PC-3 (cell line): ENCODE results near the gene HNRNPA2B1. TPM values are rescaled to one million over a fixed set of nuclear protein-coding genes. Genes with fewer than 3 reads are reported as not detected.
"Not testable (repeated sequence)": the region's sequence is repeated elsewhere in the genome, so short reads cannot be mapped to it uniquely, and the experiment has no call there.

ENCODE experiments used
- ATAC-seq: fragments of 200-7000 bp; cut with Tn5 transposase; 2 replicates; pipeline ENCODE4 v1.9.1; 2020; ENCODE audit warnings: mild to moderate bottlenecking, moderate library complexity
- BruUV-seq: library from RNA; stranded (reverse); fragments of 400-500 nt; replicated peaks from 2 replicates; lab custom pipeline; 2021; lab: Mats Ljungman, UMichigan
- CTCF ChIA-PET: fragments of 300-600 bp; sonication (Branson Sonifier 250); formaldehyde crosslinking; loops from one replicate; lab custom pipeline; 2022; ENCODE audit warnings: antibody characterized with exemption; lab: Charles Lee
- POLR2A ChIA-PET: fragments of 300-600 bp; sonication (Branson Sonifier 250); formaldehyde crosslinking; loops from one replicate; lab custom pipeline; 2022; ENCODE audit warnings: antibody characterized with exemption; ENCODE audit not compliant: unreplicated experiment; lab: Charles Lee
- DNase-seq: peaks from one replicate; pipeline ENCODE4 v3.0.0-alpha.2; 2015
- H2AFZ ChIP-seq: fragments of 300-600 bp; sonication (generic); 2 replicates; pipeline ENCODE4 v1.6.0; 2016; ENCODE audit warnings: antibody characterized with exemption, low read length
- H3F3A ChIP-seq: fragments of 300-600 bp; sonication (generic); one replicate; pipeline ENCODE4 v1.6.0; 2017; ENCODE audit warnings: antibody characterized with exemption, low read length, control low read depth, mild to moderate bottlenecking; ENCODE audit not compliant: unreplicated experiment
- H3K27ac ChIP-seq: fragments of 300-600 bp; sonication (generic); 2 replicates; pipeline ENCODE4 v1.5.1; 2016; ENCODE audit warnings: mild to moderate bottlenecking, low read length
- H3K27me3 ChIP-seq: fragments of 300-600 bp; sonication (generic); 2 replicates; pipeline ENCODE4 v1.6.1; 2016; ENCODE audit warnings: low read length, mixed read lengths
- H3K36me3 ChIP-seq: fragments of 300-600 bp; sonication (generic); 2 replicates; pipeline ENCODE4 v1.6.1; 2016; ENCODE audit warnings: low read depth, mixed run types, low read length, mixed read lengths
- H3K4me1 ChIP-seq: fragments of 300-600 bp; sonication (generic); 2 replicates; pipeline ENCODE4 v1.5.1; 2016; ENCODE audit warnings: low read length; ENCODE audit not compliant: insufficient read depth
- H3K4me2 ChIP-seq: fragments of 300-600 bp; sonication (generic); 2 replicates; pipeline ENCODE4 v1.6.0; 2016; ENCODE audit warnings: low read length
- H3K4me3 ChIP-seq: fragments of 300-600 bp; sonication (generic); 2 replicates; pipeline ENCODE4 v1.5.1; 2016; ENCODE audit warnings: mild to moderate bottlenecking, low read length, mixed read lengths
- H3K79me2 ChIP-seq: fragments of 300-600 bp; sonication (generic); 2 replicates; pipeline ENCODE4 v1.6.1; 2017; ENCODE audit warnings: low read length, mixed read lengths
- H3K9ac ChIP-seq: fragments of 300-600 bp; sonication (generic); 2 replicates; pipeline ENCODE4 v1.6.0; 2016; ENCODE audit warnings: mild to moderate bottlenecking, low read length
- H3K9me2 ChIP-seq: fragments of 300-600 bp; sonication (generic); replicated peaks from 2 replicates; pipeline ENCODE4 v1.6.1; 2016; ENCODE audit warnings: mixed run types, low read length, mixed read lengths
- H3K9me3 ChIP-seq: fragments of 300-600 bp; sonication (generic); 2 replicates; pipeline ENCODE4 v1.6.1; 2016; ENCODE audit warnings: low read length, mixed read lengths
- H4K20me1 ChIP-seq: fragments of 300-600 bp; sonication (generic); 2 replicates; pipeline ENCODE4 v1.6.1; 2016; ENCODE audit warnings: low read length, mixed read lengths
- EZH2 ChIP-seq: fragments of 300-600 bp; sonication (generic); IDR thresholded peaks from one replicate; pipeline ENCODE4 v1.6.1; 2017; ENCODE audit warnings: antibody characterized with exemption, mild to moderate bottlenecking, low read length; ENCODE audit not compliant: unreplicated experiment
- EZH2phosphoT487 ChIP-seq: fragments of 300-600 bp; sonication (generic); IDR thresholded peaks from 2 replicates; pipeline ENCODE4 v1.6.1; 2018; ENCODE audit warnings: mild to moderate bottlenecking, antibody characterized with exemption, low read length, borderline replicate concordance
- intact Hi-C: fragments of 100-400 bp; cut with micrococcal nuclease; formaldehyde crosslinking; loops from 2 replicates; pipeline ENCODE4 v1.9.0; 2023
- total RNA-seq: library from RNA; depleted of rRNA; stranded (reverse); fragments of >200 nt; gene quantifications from 2 replicates; pipeline ENCODE4 v1.2.3, GENCODE V29; 2014
- TF ChIP-seq, protein P1 (sequence below): fragments of 300-600 bp; sonication (generic); conservative IDR thresholded peaks from 2 replicates; pipeline ENCODE4 v1.5.1; 2017; ENCODE audit warnings: antibody characterized with exemption, low read depth, mild to moderate bottlenecking, low read length

The HNRNPA2B1 gene
- total RNA-seq, 1 experiment from 2014 or later: 304 TPM

DNA sequence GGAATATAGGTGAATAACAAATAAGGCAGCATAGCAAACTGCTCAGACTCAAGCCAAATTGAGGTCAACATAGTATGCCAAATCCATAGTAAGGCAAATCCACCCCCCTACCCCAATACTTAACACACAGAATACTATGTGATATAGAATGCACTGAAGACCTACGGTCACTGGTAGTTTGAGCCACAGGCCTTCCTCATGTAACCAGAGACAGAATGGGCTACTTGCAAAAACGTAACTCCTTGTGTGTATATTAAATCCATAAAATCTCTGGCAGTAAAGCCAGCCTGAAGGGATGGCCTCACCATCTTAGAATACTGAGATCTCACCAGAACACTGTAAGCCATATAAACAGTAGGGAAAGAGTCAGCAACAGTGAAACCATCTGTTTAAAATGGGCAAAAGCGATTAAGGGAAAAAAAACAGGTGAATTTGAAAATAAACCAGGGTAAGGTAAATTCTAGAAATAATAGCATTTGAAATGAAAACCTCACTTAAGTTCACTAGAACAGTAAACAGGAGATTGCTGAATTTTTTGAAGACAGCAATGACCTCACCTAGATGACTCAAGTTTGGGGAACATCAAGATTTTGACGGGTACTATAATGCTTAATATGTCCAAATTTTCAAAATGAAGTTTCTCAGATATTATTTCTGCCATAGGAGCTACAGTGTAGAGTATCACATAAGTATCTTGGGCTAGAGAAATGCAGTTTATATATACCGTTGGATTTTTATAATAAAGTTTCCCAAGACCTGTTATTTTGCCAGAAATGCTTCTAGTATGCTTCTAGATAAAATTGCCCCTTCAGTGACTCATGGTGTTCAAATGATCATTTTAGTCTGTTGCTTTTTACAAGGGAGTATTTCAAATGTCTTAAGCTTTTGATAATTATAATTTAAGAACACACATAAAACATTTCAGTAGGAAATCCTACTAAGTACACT, 13.9 kb downstream of the HNRNPA2B1 start:
- H3K9me3 ChIP-seq: no peaks in the 10 kb centered on the region
- CTCF ChIA-PET: no interaction called here
- ATAC-seq: peak; percentile 19
- no peak overlapping the region for H2AFZ ChIP-seq
- H3K4me2 ChIP-seq: no peak overlapping the region
- peak; percentile 35 for DNase-seq
- H4K20me1 ChIP-seq: peaks cover 48% of the 10 kb centered on the region
- 0 out of 2 replicates have a peak, but pooled peaks cover 8% of the 10 kb centered on the region for H3K79me2 ChIP-seq
- intact Hi-C loops: loop anchor here (5.0 kb wide), 1 partner anchor 294 kb away; no protein-coding TSS in a partner anchor
- H3K36me3 ChIP-seq: peaks cover 33% of the 10 kb centered on the region
- POLR2A ChIA-PET: no interaction called here
- no peak overlapping the region for H3K27ac ChIP-seq
- no peaks in the 10 kb centered on the region for H3K9me2 ChIP-seq
- peaks cover 48% of the 10 kb centered on the region for H3F3A ChIP-seq
- H3K9ac ChIP-seq: no peak overlapping the region
- H3K27me3 ChIP-seq: no peaks in the 10 kb centered on the region
- no peak for TF ChIP-seq EZH2
- BruUV-seq: no TSS peak
- no peaks in the 10 kb centered on the region for H3K4me1 ChIP-seq
- H3K4me3 ChIP-seq: no peak overlapping the region

DNA sequence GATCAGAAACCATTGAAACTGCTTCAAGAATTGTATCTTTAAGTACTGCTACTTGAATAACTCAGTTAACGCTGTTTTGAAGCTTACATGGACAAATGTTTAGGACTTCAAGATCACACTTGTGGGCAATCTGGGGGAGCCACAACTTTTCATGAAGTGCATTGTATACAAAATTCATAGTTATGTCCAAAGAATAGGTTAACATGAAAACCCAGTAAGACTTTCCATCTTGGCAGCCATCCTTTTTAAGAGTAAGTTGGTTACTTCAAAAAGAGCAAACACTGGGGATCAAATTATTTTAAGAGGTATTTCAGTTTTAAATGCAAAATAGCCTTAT, 14.7 kb downstream of the HNRNPA2B1 start:
- peaks cover 25% of the 10 kb centered on the region for H3K36me3 ChIP-seq
- H3K4me2 ChIP-seq: no peak overlapping the region
- intact Hi-C loops: loop anchor here (5.0 kb wide), 1 partner anchor 294 kb away; no protein-coding TSS in a partner anchor
- H3K27me3 ChIP-seq: no peaks in the 10 kb centered on the region
- 0 out of 2 replicates have a peak, but pooled peaks cover under 1% of the 10 kb centered on the region for H3K79me2 ChIP-seq
- H3K9ac ChIP-seq: no peak overlapping the region
- no peak for ATAC-seq
- no peak for DNase-seq
- H3K4me3 ChIP-seq: no peak overlapping the region
- H3F3A ChIP-seq: peaks cover 39% of the 10 kb centered on the region
- POLR2A ChIA-PET: no interaction called here
- no TSS peak for BruUV-seq
- TF ChIP-seq EZH2phosphoT487 (no peak), EZH2 (no peak)
- TF ChIP-seq, protein P1, sequence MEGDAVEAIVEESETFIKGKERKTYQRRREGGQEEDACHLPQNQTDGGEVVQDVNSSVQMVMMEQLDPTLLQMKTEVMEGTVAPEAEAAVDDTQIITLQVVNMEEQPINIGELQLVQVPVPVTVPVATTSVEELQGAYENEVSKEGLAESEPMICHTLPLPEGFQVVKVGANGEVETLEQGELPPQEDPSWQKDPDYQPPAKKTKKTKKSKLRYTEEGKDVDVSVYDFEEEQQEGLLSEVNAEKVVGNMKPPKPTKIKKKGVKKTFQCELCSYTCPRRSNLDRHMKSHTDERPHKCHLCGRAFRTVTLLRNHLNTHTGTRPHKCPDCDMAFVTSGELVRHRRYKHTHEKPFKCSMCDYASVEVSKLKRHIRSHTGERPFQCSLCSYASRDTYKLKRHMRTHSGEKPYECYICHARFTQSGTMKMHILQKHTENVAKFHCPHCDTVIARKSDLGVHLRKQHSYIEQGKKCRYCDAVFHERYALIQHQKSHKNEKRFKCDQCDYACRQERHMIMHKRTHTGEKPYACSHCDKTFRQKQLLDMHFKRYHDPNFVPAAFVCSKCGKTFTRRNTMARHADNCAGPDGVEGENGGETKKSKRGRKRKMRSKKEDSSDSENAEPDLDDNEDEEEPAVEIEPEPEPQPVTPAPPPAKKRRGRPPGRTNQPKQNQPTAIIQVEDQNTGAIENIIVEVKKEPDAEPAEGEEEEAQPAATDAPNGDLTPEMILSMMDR: no peak
- no peaks in the 10 kb centered on the region for H3K9me3 ChIP-seq
- H3K9me2 ChIP-seq: no peaks in the 10 kb centered on the region
- no peak overlapping the region for H2AFZ ChIP-seq
- peaks cover 39% of the 10 kb centered on the region for H4K20me1 ChIP-seq
- CTCF ChIA-PET: no interaction called here
- H3K27ac ChIP-seq: no peak overlapping the region
- no peaks in the 10 kb centered on the region for H3K4me1 ChIP-seq

DNA sequence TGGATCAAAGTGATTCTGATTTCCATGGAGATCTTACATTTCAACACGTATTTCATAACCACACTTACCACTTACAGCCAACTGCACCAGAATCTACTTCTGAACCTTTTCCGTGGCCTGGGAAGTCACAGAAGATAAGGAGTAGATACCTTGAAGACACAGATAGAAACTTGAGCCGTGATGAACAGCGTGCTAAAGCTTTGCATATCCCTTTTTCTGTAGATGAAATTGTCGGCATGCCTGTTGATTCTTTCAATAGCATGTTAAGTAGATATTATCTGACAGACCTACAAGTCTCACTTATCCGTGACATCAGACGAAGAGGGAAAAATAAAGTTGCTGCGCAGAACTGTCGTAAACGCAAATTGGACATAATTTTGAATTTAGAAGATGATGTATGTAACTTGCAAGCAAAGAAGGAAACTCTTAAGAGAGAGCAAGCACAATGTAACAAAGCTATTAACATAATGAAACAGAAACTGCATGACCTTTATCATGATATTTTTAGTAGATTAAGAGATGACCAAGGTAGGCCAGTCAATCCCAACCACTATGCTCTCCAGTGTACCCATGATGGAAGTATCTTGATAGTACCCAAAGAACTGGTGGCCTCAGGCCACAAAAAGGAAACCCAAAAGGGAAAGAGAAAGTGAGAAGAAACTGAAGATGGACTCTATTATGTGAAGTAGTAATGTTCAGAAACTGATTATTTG, 15.3 kb downstream of the HNRNPA2B1 start:
- ATAC-seq: no peak
- H3K79me2 ChIP-seq: no peaks in the 10 kb centered on the region
- H3K27me3 ChIP-seq: no peaks in the 10 kb centered on the region
- no peaks in the 10 kb centered on the region for H3K4me1 ChIP-seq
- no peak overlapping the region for H3K4me2 ChIP-seq
- H3K9me2 ChIP-seq: no peaks in the 10 kb centered on the region
- H3K36me3 ChIP-seq: peaks cover 20% of the 10 kb centered on the region
- peaks cover 34% of the 10 kb centered on the region for H4K20me1 ChIP-seq
- CTCF ChIA-PET: no interaction called here
- no peaks in the 10 kb centered on the region for H3K9me3 ChIP-seq
- no peak overlapping the region for H3K27ac ChIP-seq
- H3F3A ChIP-seq: peaks cover 34% of the 10 kb centered on the region
- POLR2A ChIA-PET: no interaction called here
- TF ChIP-seq EZH2phosphoT487 (no peak), EZH2 (no peak)
- TF ChIP-seq, protein P1: no peak
- BruUV-seq: no TSS peak
- intact Hi-C loops: loop anchor here (5.0 kb wide), 1 partner anchor 293 kb away; no protein-coding TSS in a partner anchor
- H2AFZ ChIP-seq: no peak overlapping the region
- no peak overlapping the region for H3K4me3 ChIP-seq
- no peak overlapping the region for H3K9ac ChIP-seq
- DNase-seq: no peak

DNA sequence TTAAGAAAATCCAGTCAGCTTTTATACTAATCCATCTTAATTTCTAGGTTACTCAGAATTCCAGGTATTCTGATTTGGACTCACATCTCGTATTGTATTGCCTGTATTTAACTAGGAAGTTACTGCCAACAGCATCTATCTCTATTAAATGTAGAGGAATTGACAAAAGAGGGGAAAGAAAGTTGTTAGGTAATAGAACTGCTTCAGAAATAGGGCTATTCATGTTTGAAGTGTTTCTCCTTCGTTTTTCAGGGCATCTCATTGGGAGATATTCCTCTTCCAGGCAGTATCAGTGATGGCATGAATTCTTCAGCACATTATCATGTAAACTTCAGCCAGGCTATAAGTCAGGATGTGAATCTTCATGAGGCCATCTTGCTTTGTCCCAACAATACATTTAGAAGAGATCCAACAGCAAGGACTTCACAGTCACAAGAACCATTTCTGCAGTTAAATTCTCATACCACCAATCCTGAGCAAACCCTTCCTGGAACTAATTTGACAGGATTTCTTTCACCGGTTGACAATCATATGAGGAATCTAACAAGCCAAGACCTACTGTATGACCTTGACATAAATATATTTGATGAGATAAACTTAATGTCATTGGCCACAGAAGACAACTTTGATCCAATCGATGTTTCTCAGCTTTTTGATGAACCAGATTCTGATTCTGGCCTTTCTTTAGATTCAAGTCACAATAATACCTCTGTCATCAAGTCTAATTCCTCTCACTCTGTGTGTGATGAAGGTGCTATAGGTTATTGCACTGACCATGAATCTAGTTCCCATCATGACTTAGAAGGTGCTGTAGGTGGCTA, 16.1 kb downstream of the HNRNPA2B1 start:
- H3K4me2 ChIP-seq, H3K9me3 ChIP-seq, H3K9me2 ChIP-seq, POLR2A ChIA-PET, H3K9ac ChIP-seq, H2AFZ ChIP-seq, ATAC-seq, H3K27me3 ChIP-seq, H3K79me2 ChIP-seq, H3K4me3 ChIP-seq, H3K4me1 ChIP-seq, H3K27ac ChIP-seq, CTCF ChIA-PET: not testable (repeated sequence)
- Histone ChIP-seq H3K36me3 (peaks cover 13% of the 10 kb centered on the region), H3F3A (peaks cover 28% of the 10 kb centered on the region), H4K20me1 (peaks cover 28% of the 10 kb centered on the region)
- intact Hi-C loops: loop anchor here (5.0 kb wide), 1 partner anchor 292 kb away; no protein-coding TSS in a partner anchor
- TSS peak; percentile 18 for BruUV-seq
- DNase-seq: peak; percentile 13
